Stomach (tissue), 9 donors: ENCODE data around the gene NEU4. TPM values are rescaled to one million over a fixed set of nuclear protein-coding genes. Genes with fewer than 3 reads are reported as not detected.

Experiments used
- DNase-seq, 2 donors: peaks; one replicate each; pipeline versions ENCODE4 v3.0.0 to v3.0.0-alpha.2; 2013 to 2019
- H3K27ac ChIP-seq, 5 donors: fragments of 200-600 bp in 4 of 5; sonication (generic) in 4 of 5; one replicate each; pipeline ENCODE4 v1.5.1; 2013 to 2019; ENCODE audit warnings: mild to moderate bottlenecking in 1 of 5, moderate library complexity in 1 of 5
- H3K27me3 ChIP-seq, 3 donors: fragments of 200-600 bp; sonication (generic); one replicate each; pipeline ENCODE4 v1.5.1; 2017 to 2019; ENCODE audit warnings: mixed run types in 1 of 3
- H3K36me3 ChIP-seq, 4 donors: fragments of 200-600 bp; sonication (generic); 1 replicate in 3 of 4; 2 replicates in 1 of 4; pipeline ENCODE4 v1.5.1; 2016 to 2019
- H3K4me1 ChIP-seq, 4 donors: fragments of 200-600 bp; sonication (generic); one replicate each; pipeline ENCODE4 v1.5.1; 2016 to 2019
- H3K4me3 ChIP-seq, 4 donors: fragments of 200-600 bp; sonication (generic) in 3 of 4; one replicate each; pipeline ENCODE4 v1.5.1; 2016 to 2019; ENCODE audit warnings: mild to moderate bottlenecking in 1 of 4
- H3K9me3 ChIP-seq, 4 donors: fragments of 200-600 bp; sonication (generic); one replicate each; pipeline ENCODE4 v1.5.1; 2016 to 2019
- EP300 ChIP-seq: sonication (generic); formaldehyde crosslinking; IDR thresholded peaks from one replicate; pipeline ENCODE4 v1.6.1; 2017; ENCODE audit warnings: antibody characterized with exemption
- POLR2A ChIP-seq, 4 donors: fragments of 450-650 bp; IDR thresholded peaks; one replicate each; pipeline ENCODE4 v1.6.1; 2016; ENCODE audit warnings: antibody characterized with exemption in 4 of 4, control low read depth in 2 of 4, mild to moderate bottlenecking in 1 of 4, moderate library complexity in 1 of 4
- POLR2AphosphoS5 ChIP-seq, 3 donors: sonication (generic); formaldehyde crosslinking; IDR thresholded peaks; one replicate each; pipeline ENCODE4 v1.6.1; 2016; ENCODE audit warnings: antibody characterized with exemption in 3 of 3
- WGBS, 5 donors: extraction: QIAGEN DNeasy Blood & Tissue Kit in 3 of 5; methylation state at CpG; one replicate each; pipeline versions ENCODE4 v1.1.5 to v1.1.7; 2013 to 2018; 5-methylcytosine and 5-hydroxymethylcytosine counted together
- intact Hi-C: fragments of 100-400 bp; cut with DNase I; formaldehyde crosslinking; loops from one replicate; pipeline ENCODE4 v1.15.1; 2023; ENCODE audit warnings: low total_unique reads
- polyA plus RNA-seq, 3 donors: library from polyadenylated mRNA; stranded (reverse); fragments of 200-250 nt; gene quantifications; one replicate each; pipeline ENCODE4 v1.2.3, GENCODE V29; 2013
- total RNA-seq, 5 donors: library from RNA; depleted of rRNA; stranded (reverse); fragments of >200 nt; gene quantifications; one replicate each; pipeline versions ENCODE4 v1.1.0 to v1.2.3, GENCODE V29; 2014 to 2016
- TF ChIP-seq, protein P1 (sequence below), 7 experiments: fragments of 450-650 bp in 4 of 7; fragments of 200-600 bp in 3 of 7; sonication (generic) in 3 of 7; IDR thresholded peaks; one replicate each; pipeline ENCODE4 v1.5.1; 2016 to 2019; ENCODE audit warnings: antibody characterized with exemption in 7 of 7, control low read depth in 2 of 7, mild to moderate bottlenecking in 1 of 7
- donor health status: healthy with polysubstance abuse.
- donor health status: Bipolar disorder and iron deficiency.
- donor health status: healthy.

The NEU4 gene
- total and polyA plus RNA-seq, 8 donors, result 0.08 to 415 TPM; not detected in 6

DNA sequence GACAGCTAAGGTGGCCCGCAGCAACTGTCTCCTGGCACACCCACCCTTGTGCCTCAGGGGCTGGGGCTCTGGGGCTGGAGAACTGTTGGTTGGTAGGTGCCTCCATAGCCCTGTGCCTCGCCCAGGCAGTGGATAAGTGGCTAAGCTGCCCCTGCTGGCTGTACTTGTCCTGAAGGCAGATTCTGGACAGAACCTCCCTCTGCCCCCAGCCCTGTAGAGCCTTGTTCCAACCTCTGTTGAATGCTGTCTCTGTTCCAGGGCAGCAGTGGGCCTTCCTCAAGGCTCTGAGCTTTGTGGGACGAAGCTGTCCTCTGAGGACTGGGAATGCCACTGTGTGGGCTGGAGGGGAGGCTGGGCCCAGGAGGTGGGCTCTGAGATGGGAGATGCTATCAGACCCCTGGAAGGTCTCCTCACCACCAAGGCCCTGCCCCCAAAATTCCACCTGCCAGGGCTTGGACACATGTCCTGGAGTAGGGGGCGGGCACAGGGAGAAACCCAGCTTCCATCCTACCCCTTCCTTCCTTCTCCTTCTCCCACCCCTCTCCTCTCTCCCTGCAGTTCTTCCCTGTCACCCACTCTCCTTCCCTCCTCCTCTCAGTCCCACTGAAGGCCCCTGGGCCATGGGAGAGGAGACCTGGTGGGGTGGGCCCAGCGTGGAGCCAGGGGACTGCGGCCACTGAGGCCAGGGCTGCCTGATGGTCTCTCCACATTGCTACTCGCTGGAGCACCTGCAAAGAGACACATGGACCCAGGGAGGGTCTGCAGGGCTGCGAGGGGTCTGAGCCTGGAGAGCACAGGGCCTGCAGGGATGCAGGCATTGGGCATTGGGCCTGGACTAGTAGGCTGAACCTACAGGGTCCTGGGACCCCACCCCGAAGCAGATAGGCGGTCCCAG is 51.4 kb downstream of the NEU4 start:
- intact Hi-C loops, result no loop called here
- H3K4me1 ChIP-seq, result peaks cover 7 to 31% (median 20%) of the 10 kb centered on the region in 4 donors
- no peaks in the 10 kb centered on the region for H3K9me3 ChIP-seq
- H3K4me3 ChIP-seq, result peak overlapping the region in 3 of 4 donors; percentile 9 to 31 (median 27)
- no peak for TF ChIP-seq EP300
- 81 to 91% (median 87%) methylated on average over 8 to 10 of the region's 10 CpGs for WGBS, 5 donors
- H3K36me3 ChIP-seq, result no peaks in the 10 kb centered on the region
- peak overlapping the region in 4 of 5 donors; percentile 66 to 78 (median 71) for H3K27ac ChIP-seq
- peaks cover 3 to 74% (median 22%) of the 10 kb centered on the region in 3 donors for H3K27me3 ChIP-seq
- DNase-seq, result no peak

DNA sequence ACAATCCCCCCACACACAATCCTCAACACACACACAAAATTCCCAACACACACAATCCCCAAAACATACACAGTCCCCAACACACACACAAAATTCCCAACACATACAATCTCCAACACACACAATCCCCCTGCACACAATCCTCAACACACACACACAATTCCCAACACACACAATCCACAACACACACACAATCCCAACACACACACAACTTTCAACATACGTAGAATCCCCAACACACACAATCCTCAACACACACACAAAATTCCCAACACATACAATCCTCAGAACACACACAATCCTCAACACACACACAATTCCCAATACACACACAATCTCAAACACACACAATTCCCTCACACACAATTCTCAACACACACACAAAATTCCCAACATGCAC is 52.3 kb downstream of the NEU4 start:
- Histone ChIP-seq H3K36me3 (no peaks in the 10 kb centered on the region), H3K27ac (no peak overlapping the region), H3K4me3 (no peak overlapping the region), H3K4me1 (peaks cover 7 to 31% (median 20%) of the 10 kb centered on the region in 4 donors), H3K27me3 (peaks cover 3 to 82% (median 30%) of the 10 kb centered on the region in 3 donors), H3K9me3 (no peaks in the 10 kb centered on the region)
- intact Hi-C loops, result no loop called here
- TF ChIP-seq POLR2A (IDR thresholded peaks at IDR 0.05) (no peak), EP300 (no peak), POLR2AphosphoS5 (IDR thresholded peaks at IDR 0.05) (no peak)
- TF ChIP-seq, protein P1, sequence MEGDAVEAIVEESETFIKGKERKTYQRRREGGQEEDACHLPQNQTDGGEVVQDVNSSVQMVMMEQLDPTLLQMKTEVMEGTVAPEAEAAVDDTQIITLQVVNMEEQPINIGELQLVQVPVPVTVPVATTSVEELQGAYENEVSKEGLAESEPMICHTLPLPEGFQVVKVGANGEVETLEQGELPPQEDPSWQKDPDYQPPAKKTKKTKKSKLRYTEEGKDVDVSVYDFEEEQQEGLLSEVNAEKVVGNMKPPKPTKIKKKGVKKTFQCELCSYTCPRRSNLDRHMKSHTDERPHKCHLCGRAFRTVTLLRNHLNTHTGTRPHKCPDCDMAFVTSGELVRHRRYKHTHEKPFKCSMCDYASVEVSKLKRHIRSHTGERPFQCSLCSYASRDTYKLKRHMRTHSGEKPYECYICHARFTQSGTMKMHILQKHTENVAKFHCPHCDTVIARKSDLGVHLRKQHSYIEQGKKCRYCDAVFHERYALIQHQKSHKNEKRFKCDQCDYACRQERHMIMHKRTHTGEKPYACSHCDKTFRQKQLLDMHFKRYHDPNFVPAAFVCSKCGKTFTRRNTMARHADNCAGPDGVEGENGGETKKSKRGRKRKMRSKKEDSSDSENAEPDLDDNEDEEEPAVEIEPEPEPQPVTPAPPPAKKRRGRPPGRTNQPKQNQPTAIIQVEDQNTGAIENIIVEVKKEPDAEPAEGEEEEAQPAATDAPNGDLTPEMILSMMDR (IDR thresholded peaks at IDR 0.05), result no peak
- DNase-seq, result no peak
- WGBS, 5 donors, result 79 to 100% (median 93%) methylated on average over 1 of the region's 1 CpG

DNA sequence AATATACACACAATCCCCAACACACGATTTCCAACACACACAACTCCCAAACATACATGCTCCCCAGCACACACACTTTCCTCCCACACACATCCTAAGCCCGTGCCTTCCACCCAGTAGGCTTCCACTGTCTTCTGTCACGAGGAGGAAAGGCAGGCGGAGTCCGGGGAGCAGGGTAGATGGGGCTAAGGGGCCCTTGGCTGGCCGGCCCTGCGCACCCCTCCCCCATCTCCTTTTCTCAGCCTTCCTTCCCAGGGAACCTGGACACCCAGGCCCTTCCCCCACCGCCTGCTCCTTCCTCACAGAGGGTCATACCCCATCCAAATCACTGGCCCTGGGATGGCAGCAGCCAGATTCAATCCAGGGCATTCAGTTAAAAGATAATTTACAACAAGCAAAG is 53.1 kb downstream of the NEU4 start:
- intact Hi-C loops, result no loop called here
- Histone ChIP-seq H3K27ac (no peak overlapping the region), H3K27me3 (peaks cover 3 to 89% (median 38%) of the 10 kb centered on the region in 3 donors), H3K4me3 (no peak overlapping the region), H3K9me3 (no peaks in the 10 kb centered on the region), H3K36me3 (no peaks in the 10 kb centered on the region), H3K4me1 (peaks cover 7 to 31% (median 20%) of the 10 kb centered on the region in 4 donors)
- TF ChIP-seq POLR2A (IDR thresholded peaks at IDR 0.05), result no peak
- TF ChIP-seq, protein P1 (IDR thresholded peaks at IDR 0.05), result no peak
- TF ChIP-seq POLR2AphosphoS5 (IDR thresholded peaks at IDR 0.05), result no peak
- no peak for TF ChIP-seq EP300
- WGBS, 5 donors, result 72 to 81% (median 74%) methylated on average over 8 of the region's 8 CpGs
- DNase-seq, result no peak

DNA sequence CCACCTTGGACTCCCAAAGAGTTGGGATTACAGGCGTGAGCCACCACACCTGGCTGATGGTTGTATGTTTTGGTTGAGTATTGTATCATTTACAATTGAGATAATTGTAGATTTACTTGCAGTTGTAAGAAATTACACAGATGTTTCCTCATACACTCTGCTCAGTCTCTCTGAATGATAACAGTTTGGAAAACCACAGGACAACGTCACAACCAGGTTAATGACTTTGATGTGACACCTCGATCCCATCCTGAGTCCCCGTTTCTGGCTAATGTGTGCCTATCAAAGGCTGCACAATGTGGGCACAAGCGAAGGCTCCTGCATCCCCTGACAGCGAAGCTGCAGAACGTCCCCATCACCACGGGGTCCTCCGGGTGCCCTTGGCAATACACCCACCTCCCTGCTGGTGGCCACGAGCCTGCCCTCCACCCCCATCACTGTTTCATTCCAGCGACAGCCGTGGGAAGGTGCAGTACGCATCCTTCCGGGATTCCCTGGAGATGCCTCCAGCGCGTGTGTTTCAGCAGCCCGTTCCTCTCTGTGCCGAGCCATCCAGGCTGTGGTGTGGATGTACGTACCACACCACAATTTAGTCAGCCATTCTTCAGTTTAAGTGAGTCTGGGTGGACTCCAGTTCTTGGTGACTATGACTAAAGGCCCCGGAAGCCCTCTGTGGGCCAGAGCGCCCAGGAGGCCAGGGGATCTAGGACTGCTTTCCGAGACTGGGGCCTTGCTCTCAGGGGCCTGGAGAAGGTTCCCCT is 54.0 kb downstream of the NEU4 start:
- WGBS, 5 donors, result 77 to 90% (median 79%) methylated on average over 19 to 22 of the region's 22 CpGs
- peak overlapping the region in 3 of 5 donors; percentile 28 to 41 (median 33) for H3K27ac ChIP-seq
- peaks cover 7 to 31% (median 20%) of the 10 kb centered on the region in 4 donors for H3K4me1 ChIP-seq
- H3K4me3 ChIP-seq, result peak overlapping the region in 1 of 4 donors; percentile 27
- no peak for DNase-seq
- no peaks in the 10 kb centered on the region for H3K36me3 ChIP-seq
- H3K9me3 ChIP-seq, result no peaks in the 10 kb centered on the region
- intact Hi-C loops, result no loop called here
- TF ChIP-seq, protein P1 (IDR thresholded peaks at IDR 0.05), result no peak
- no peak for TF ChIP-seq EP300
- no peak for TF ChIP-seq POLR2AphosphoS5 (IDR thresholded peaks at IDR 0.05)
- TF ChIP-seq POLR2A (IDR thresholded peaks at IDR 0.05), result no peak
- peaks cover 3 to 92% (median 38%) of the 10 kb centered on the region in 3 donors for H3K27me3 ChIP-seq
